SK-N-SH treated with all-trans-retinoic acid at 6 μM for 48 hours (cell line): Measurements from ENCODE around the gene LARGE1.

Source experiments
- ATAC-seq: fragments of 200-7000 bp; cut with Tn5 transposase; 3 replicates; pipeline ENCODE4 v1.9.1; 2020; ENCODE audit warnings: mild to moderate bottlenecking, moderate library complexity
- CSDC2 ChIP-seq: fragments of 250-450 bp; sonication (Bioruptor Pico); IDR thresholded peaks from 2 replicates; pipeline ENCODE4 v1.5.0; 2020; ENCODE audit warnings: mild to moderate bottlenecking, moderate library complexity
- ESRRG ChIP-seq: fragments of 250-450 bp; sonication (Bioruptor Pico); IDR thresholded peaks from 2 replicates; pipeline ENCODE4 v1.6.1; 2021; ENCODE audit warnings: mild to moderate bottlenecking
- GLIS3 ChIP-seq: fragments of 250-450 bp; sonication (Bioruptor Pico); IDR thresholded peaks from 2 replicates; pipeline ENCODE4 v1.5.0; 2020; ENCODE audit warnings: mild to moderate bottlenecking, moderate library complexity
- PPARA ChIP-seq: fragments of 250-450 bp; sonication (Bioruptor Pico); IDR thresholded peaks from 2 replicates; pipeline ENCODE4 v1.5.0; 2020; ENCODE audit warnings: mild to moderate bottlenecking, borderline replicate concordance
- RARB ChIP-seq: fragments of 250-450 bp; sonication (Bioruptor Pico); IDR thresholded peaks from 2 replicates; pipeline ENCODE4 v1.8.0; 2021; ENCODE audit warnings: mild to moderate bottlenecking, moderate library complexity
- SNAI2 ChIP-seq: fragments of 250-450 bp; sonication (Bioruptor Pico); IDR thresholded peaks from 2 replicates; pipeline ENCODE4 v1.5.0; 2020; ENCODE audit warnings: mild to moderate bottlenecking, moderate library complexity
- TSHZ2 ChIP-seq: fragments of 250-450 bp; sonication (Bioruptor Pico); IDR thresholded peaks from 2 replicates; pipeline ENCODE4 v1.5.0; 2020; ENCODE audit warnings: mild to moderate bottlenecking, moderate library complexity
- ZC3H10 ChIP-seq: fragments of 250-450 bp; sonication (Bioruptor Pico); IDR thresholded peaks from 2 replicates; pipeline ENCODE4 v1.5.1; 2021; ENCODE audit warnings: mild to moderate bottlenecking, moderate library complexity
- ZFP3 ChIP-seq: fragments of 250-450 bp; sonication (Bioruptor Pico); IDR thresholded peaks from 2 replicates; pipeline ENCODE4 v1.5.0; 2020; ENCODE audit warnings: mild to moderate bottlenecking, moderate library complexity
- ZFP30 ChIP-seq: fragments of 450-650 bp; formaldehyde crosslinking; IDR thresholded peaks from 2 replicates; pipeline ENCODE4 v1.5.0; 2022; ENCODE audit warnings: mild to moderate bottlenecking, moderate library complexity
- ZNF565 ChIP-seq: fragments of 450-650 bp; formaldehyde crosslinking; conservative IDR thresholded peaks from 2 replicates; pipeline ENCODE4 v1.5.0; 2020; ENCODE audit warnings: low read depth, mild to moderate bottlenecking, moderate library complexity
- ZNF8 ChIP-seq: fragments of 450-650 bp; formaldehyde crosslinking; IDR thresholded peaks from 2 replicates; pipeline ENCODE4 v1.5.0; 2020; ENCODE audit warnings: mild to moderate bottlenecking, moderate library complexity
- TF ChIP-seq, protein P1 (sequence below): fragments of 250-450 bp; sonication (Bioruptor Pico); IDR thresholded peaks from 2 replicates; pipeline ENCODE4 v1.8.0; 2021; ENCODE audit warnings: low read depth, mild to moderate bottlenecking, moderate library complexity, borderline replicate concordance
- TF ChIP-seq, protein P2 (sequence below): fragments of 250-450 bp; sonication (Bioruptor Pico); IDR thresholded peaks from 2 replicates; pipeline ENCODE4 v1.8.0; 2020; ENCODE audit warnings: mild to moderate bottlenecking, moderate library complexity, borderline replicate concordance
- TF ChIP-seq, protein P3 (sequence below): fragments of 250-450 bp; sonication (Bioruptor Pico); IDR thresholded peaks from 2 replicates; pipeline ENCODE4 v1.5.1; 2021; ENCODE audit warnings: mild to moderate bottlenecking, moderate library complexity

LARGE1 gene

GRCh38 chr22:33722816-33723215 lies 197.5 kb downstream of the LARGE1 start:
- ATAC-seq: no peak
- TF ChIP-seq ZFP3: no peak
- no peak for TF ChIP-seq GLIS3 (CRISPR knock-in tag)
- TF ChIP-seq ESRRG (CRISPR knock-in tag): no peak
- no peak for TF ChIP-seq ZFP30 (CRISPR knock-in tag)
- TF ChIP-seq, protein P1, sequence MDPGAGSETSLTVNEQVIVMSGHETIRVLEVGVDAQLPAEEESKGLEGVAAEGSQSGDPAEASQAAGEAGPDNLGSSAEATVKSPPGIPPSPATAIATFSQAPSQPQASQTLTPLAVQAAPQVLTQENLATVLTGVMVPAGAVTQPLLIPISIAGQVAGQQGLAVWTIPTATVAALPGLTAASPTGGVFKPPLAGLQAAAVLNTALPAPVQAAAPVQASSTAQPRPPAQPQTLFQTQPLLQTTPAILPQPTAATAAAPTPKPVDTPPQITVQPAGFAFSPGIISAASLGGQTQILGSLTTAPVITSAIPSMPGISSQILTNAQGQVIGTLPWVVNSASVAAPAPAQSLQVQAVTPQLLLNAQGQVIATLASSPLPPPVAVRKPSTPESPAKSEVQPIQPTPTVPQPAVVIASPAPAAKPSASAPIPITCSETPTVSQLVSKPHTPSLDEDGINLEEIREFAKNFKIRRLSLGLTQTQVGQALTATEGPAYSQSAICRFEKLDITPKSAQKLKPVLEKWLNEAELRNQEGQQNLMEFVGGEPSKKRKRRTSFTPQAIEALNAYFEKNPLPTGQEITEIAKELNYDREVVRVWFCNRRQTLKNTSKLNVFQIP (CRISPR knock-in tag): no peak
- no peak for TF ChIP-seq ZNF8 (CRISPR knock-in tag)
- TF ChIP-seq RARB (CRISPR knock-in tag): no peak

DNA sequence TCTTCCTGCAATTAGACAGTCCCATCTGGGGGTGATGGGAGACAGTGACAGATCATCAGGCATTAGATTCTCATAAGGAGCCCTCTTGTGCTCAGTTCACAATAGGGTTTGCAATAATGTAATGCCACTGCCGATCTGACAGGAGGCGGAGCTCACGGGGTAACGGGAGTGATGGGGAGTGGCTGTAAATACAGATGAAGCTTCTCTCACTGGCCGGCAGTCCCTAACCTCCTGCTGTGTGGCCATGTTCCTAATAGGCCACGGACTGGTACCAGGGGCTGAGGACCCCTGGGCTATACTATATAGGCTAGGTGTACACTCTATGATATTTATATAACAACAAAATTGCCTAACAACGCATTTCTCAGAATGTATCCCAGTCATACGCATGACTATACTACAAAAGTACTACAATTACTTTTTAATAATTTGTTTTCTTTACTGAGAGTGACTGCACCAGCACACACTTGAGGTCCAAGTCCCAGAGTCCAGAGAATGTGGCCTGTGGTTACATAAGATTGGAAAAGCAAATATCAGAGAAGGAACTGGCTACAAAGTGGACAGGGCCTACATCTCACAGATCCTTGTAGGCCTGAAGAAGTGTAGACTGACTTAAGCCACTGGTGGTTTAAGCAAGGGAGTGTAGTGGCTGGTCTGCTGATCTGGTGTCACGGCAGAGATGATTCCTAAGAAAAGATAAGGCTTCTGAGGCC lies 200.0 kb downstream of the LARGE1 start:
- ATAC-seq: no peak
- no peak for TF ChIP-seq PPARA (CRISPR knock-in tag)
- TF ChIP-seq, protein P2, sequence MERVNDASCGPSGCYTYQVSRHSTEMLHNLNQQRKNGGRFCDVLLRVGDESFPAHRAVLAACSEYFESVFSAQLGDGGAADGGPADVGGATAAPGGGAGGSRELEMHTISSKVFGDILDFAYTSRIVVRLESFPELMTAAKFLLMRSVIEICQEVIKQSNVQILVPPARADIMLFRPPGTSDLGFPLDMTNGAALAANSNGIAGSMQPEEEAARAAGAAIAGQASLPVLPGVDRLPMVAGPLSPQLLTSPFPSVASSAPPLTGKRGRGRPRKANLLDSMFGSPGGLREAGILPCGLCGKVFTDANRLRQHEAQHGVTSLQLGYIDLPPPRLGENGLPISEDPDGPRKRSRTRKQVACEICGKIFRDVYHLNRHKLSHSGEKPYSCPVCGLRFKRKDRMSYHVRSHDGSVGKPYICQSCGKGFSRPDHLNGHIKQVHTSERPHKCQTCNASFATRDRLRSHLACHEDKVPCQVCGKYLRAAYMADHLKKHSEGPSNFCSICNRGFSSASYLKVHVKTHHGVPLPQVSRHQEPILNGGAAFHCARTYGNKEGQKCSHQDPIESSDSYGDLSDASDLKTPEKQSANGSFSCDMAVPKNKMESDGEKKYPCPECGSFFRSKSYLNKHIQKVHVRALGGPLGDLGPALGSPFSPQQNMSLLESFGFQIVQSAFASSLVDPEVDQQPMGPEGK (CRISPR knock-in tag): no peak
- TF ChIP-seq, all 23 proteins: peak for 0

GRCh38 chr22:33717694-33718396 lies 202.4 kb downstream of the LARGE1 start:
- no peak for ATAC-seq

DNA sequence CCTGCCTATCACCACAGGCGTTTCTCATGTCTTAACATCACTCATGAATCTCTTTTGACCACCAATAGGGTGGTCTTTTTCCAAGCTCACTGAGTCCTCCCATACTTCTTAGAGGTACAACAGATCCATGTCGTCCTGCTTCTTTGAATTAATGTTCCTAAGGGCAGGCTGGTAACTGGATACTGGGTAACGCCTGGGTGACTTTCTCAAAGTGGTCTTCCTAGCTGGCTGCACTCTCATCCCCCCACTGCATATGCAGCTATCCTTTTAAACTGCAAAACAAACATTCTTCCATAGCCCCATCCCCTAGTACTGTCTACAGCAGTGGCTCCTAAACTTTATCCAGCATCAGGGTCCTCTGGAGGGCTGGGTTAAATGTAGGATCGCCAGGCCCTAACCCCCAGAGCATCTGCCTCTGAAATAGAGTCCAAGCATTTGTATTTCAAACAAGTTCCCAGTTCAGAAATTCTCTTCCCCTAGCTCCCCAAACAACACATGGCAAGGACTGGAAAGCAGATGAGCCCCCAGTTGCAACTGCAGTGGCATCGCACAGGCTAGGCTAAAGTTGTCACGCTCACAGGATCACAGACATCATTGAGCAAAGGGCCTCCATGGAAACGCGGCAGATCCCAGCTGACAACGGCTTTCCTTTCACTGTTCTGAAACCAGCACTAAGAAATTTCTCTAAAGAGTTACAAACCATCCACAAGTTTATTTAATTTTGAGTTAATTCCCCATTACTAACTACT lies 204.9 kb downstream of the LARGE1 start:
- no peak for TF ChIP-seq TSHZ2
- TF ChIP-seq RARB (CRISPR knock-in tag): no peak
- TF ChIP-seq, protein P2 (CRISPR knock-in tag): no peak
- no peak for TF ChIP-seq ZFP3
- no peak for TF ChIP-seq PPARA (CRISPR knock-in tag)
- no peak for TF ChIP-seq ZFP30 (CRISPR knock-in tag)
- TF ChIP-seq CSDC2 (CRISPR knock-in tag): no peak
- no peak for TF ChIP-seq ZNF565 (CRISPR knock-in tag)
- TF ChIP-seq, protein P3, sequence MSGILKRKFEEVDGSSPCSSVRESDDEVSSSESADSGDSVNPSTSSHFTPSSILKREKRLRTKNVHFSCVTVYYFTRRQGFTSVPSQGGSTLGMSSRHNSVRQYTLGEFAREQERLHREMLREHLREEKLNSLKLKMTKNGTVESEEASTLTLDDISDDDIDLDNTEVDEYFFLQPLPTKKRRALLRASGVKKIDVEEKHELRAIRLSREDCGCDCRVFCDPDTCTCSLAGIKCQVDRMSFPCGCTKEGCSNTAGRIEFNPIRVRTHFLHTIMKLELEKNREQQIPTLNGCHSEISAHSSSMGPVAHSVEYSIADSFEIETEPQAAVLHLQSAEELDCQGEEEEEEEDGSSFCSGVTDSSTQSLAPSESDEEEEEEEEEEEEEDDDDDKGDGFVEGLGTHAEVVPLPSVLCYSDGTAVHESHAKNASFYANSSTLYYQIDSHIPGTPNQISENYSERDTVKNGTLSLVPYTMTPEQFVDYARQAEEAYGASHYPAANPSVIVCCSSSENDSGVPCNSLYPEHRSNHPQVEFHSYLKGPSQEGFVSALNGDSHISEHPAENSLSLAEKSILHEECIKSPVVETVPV (CRISPR knock-in tag): no peak
- TF ChIP-seq SNAI2 (CRISPR knock-in tag): no peak
- ATAC-seq: no peak

More at GRCh38 chr22:33717694-33718396, 202.4 kb downstream of the LARGE1 start:
- no peak for TF ChIP-seq GLIS3 (CRISPR knock-in tag)
- TF ChIP-seq ZC3H10: no peak
- no peak for TF ChIP-seq ZFP30 (CRISPR knock-in tag)
- TF ChIP-seq, protein P3 (CRISPR knock-in tag): no peak
